ENCODE data around the gene PPP2R5A. TPM values are rescaled to one million over a fixed set of nuclear protein-coding genes. Genes with fewer than 3 reads are reported as not detected.

PPP2R5A gene
- total and polyA plus RNA-seq, 2 of the 13 experiments (the other 11 are each of a cell fraction or from before 2014, with no cell fraction given) = 22.0 to 31.4 TPM

DNA sequence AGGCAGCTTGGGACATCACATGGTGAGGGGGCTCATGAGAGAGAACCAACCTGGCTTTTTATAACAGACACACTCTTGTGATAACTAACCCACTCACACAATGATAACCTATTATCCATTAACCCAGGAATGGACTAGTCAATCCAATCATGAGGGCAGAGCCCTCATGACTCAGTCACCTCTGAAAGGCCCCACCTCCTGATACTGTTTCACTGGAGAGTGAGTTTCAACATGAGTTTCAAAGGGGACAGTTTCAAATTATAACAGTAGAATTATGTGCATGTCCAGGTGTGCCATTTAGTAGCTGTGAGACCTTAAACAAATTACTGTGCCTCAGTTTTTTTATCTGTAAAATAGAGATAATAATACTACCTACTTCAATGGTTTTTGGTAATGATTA, 47.6 kb upstream of the PPP2R5A start:
- H3K79me2 ChIP-seq (ENCODE audit: insufficient read depth, low read length) = no peaks in the 10 kb centered on the region
- no TSS peak for BruUV-seq (replicated peaks)
- no peaks in the 10 kb centered on the region for H3K36me3 ChIP-seq (replicated peaks in 1 of 2; ENCODE audit: control insufficient read depth in 1 of 2, insufficient read depth in 2 of 2, low read length in 2 of 2)
- in situ Hi-C loops (cut with HindIII; ENCODE audit: extremely low pct_ligation_motif_present, low pct_unique_long_range_greater_than_20kb) = no loop called here
- no peak overlapping the region for H3K27ac ChIP-seq (ENCODE audit: extremely low read length, insufficient read depth, low read length)
- peak; percentile 63; the same call in 2 of the 3 replicates for ATAC-seq
- H3K27me3 ChIP-seq (ENCODE audit: control insufficient read depth in 1 of 2, insufficient read depth in 2 of 2, low read length in 2 of 2) = no peaks in the 10 kb centered on the region; a peak in 1 of 5 replicates
- no peak overlapping the region for H2AFZ ChIP-seq (ENCODE audit: low read length)
- no peak overlapping the region for H3K4me2 ChIP-seq (ENCODE audit: low read depth, low read length)
- H3K4me3 ChIP-seq (replicated peaks in 1 of 3; ENCODE audit: insufficient read depth in 1 of 3, low read depth in 2 of 3, low read length in 3 of 3) = no peak overlapping the region
- no peak for FAIRE-seq
- intact Hi-C loops (cut with micrococcal nuclease; ENCODE audit: unreplicated experiment) = no loop called here
- DNase-seq (ENCODE audit: low spot score) = peak; percentile 46
- H3K4me1 ChIP-seq (ENCODE audit: insufficient read depth, low read length) = peaks cover 57% of the 10 kb centered on the region
- TF ChIP-seq FOSL2 (CRISPR knock-in tag; IDR thresholded peaks at IDR 0.05) = peak; percentile 75
- TF ChIP-seq, protein P1, sequence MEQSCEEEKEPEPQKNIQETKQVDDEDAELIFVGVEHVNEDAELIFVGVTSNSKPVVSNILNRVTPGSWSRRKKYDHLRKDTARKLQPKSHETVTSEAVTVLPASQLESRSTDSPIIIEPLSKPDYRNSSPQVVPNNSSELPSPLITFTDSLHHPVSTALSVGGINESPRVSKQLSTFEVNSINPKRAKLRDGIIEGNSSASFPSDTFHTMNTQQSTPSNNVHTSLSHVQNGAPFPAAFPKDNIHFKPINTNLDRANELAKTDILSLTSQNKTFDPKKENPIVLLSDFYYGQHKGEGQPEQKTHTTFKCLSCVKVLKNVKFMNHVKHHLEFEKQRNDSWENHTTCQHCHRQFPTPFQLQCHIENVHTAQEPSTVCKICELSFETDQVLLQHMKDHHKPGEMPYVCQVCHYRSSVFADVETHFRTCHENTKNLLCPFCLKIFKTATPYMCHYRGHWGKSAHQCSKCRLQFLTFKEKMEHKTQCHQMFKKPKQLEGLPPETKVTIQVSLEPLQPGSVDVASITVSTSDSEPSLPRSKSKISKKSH (CRISPR knock-in tag; IDR thresholded peaks at IDR 0.05; ENCODE audit: borderline replicate concordance) = no peak
- no peaks in the 10 kb centered on the region for H3K9me3 ChIP-seq (ENCODE audit: low read length)
- ChIA-PET CTCF (ENCODE audit: low intra/inter-chr PET ratio, low total read pairs) (no interaction called here), POLR2A (interaction anchor here (0.8 kb wide), 1 partner anchor 20 kb away, joined by 3 read pairs; no protein-coding TSS in a partner anchor)
- H3K9ac ChIP-seq (ENCODE audit: insufficient read depth, low read depth, low read length) = no peak overlapping the region
- H4K20me1 ChIP-seq (ENCODE audit: insufficient read depth, low read length) = no peaks in the 10 kb centered on the region

DNA sequence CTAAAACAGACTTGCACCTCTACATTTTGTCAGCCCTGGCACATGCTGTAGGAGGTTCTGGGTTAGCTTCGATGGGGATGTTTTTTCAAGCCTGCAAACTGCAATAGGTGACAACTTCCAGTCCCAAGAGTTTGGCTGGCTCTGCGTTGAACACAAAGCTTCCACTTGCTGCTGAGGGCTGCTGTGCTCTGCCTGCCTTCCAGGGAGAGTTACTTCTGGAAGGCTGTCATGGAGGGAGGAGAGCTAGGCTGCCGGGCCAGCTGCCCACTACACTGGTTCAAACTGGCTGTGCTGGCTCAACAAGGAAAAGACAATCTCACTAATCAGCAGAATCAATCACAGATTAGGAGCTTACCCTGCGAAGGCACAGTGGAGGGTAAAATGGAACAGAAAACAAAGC, 46.7 kb upstream of the PPP2R5A start:
- in situ Hi-C loops (cut with HindIII; ENCODE audit: extremely low pct_ligation_motif_present, low pct_unique_long_range_greater_than_20kb) = no loop called here
- no peaks in the 10 kb centered on the region; a peak in 1 of 5 replicates for H3K27me3 ChIP-seq (ENCODE audit: control insufficient read depth in 1 of 2, insufficient read depth in 2 of 2, low read length in 2 of 2)
- H3K4me3 ChIP-seq (replicated peaks in 1 of 3; ENCODE audit: insufficient read depth in 1 of 3, low read depth in 2 of 3, low read length in 3 of 3) = no peak overlapping the region
- no peak overlapping the region for H3K4me2 ChIP-seq (ENCODE audit: low read depth, low read length)
- H3K9ac ChIP-seq (ENCODE audit: insufficient read depth, low read depth, low read length) = no peak overlapping the region
- no peak overlapping the region for H2AFZ ChIP-seq (ENCODE audit: low read length)
- TF ChIP-seq HCFC1 (IDR thresholded peaks at IDR 0.05; ENCODE audit: low read depth, low read length) (no peak), MED13 (CRISPR knock-in tag; IDR thresholded peaks at IDR 0.05) (no peak), ARNT (IDR thresholded peaks at IDR 0.05) (no peak), IRF2 (CRISPR knock-in tag; IDR thresholded peaks at IDR 0.05) (no peak), ZNF441 (CRISPR knock-in tag; IDR thresholded peaks at IDR 0.05; ENCODE audit: borderline replicate concordance) (no peak), ELF4 (CRISPR knock-in tag; IDR thresholded peaks at IDR 0.05; ENCODE audit: borderline replicate concordance) (no peak)
- H3K27ac ChIP-seq (ENCODE audit: extremely low read length, insufficient read depth, low read length) = no peak overlapping the region
- H3K79me2 ChIP-seq (ENCODE audit: insufficient read depth, low read length) = no peaks in the 10 kb centered on the region
- ATAC-seq = no peak
- no peak for FAIRE-seq
- no TSS peak for BruUV-seq (replicated peaks)
- H4K20me1 ChIP-seq (ENCODE audit: insufficient read depth, low read length) = no peaks in the 10 kb centered on the region
- H3K9me3 ChIP-seq (ENCODE audit: low read length) = no peaks in the 10 kb centered on the region
- ChIA-PET POLR2A (interaction anchor here (0.8 to 1.0 kb wide), 4 partner anchors 9 to 46 kb away, joined by 3 read pairs; no protein-coding TSS in a partner anchor), CTCF (ENCODE audit: low intra/inter-chr PET ratio, low total read pairs) (no interaction called here)
- WGBS (ENCODE audit: low lambda C conversion rate) = 52% methylated on average over 4 of the region's 4 CpGs
- peaks cover 66% of the 10 kb centered on the region for H3K4me1 ChIP-seq (ENCODE audit: insufficient read depth, low read length)
- DNase-seq (ENCODE audit: low spot score) = no peak
- H3K36me3 ChIP-seq (replicated peaks in 1 of 2; ENCODE audit: control insufficient read depth in 1 of 2, insufficient read depth in 2 of 2, low read length in 2 of 2) = no peaks in the 10 kb centered on the region
- intact Hi-C loops (cut with micrococcal nuclease; ENCODE audit: unreplicated experiment) = no loop called here

All from HepG2 (cell line).